Measurements from ENCODE around the gene ETS1. TPM values are rescaled to one million over a fixed set of nuclear protein-coding genes. Genes with fewer than 3 reads are reported as not detected.
A peak's percentile ranks its signal among the peaks of the same experiment; 100 is the strongest.

Gene ETS1
- total RNA-seq, 6 experiments from 2014 or later = 55.2 to 78.6 (median 73.2) TPM

- Mint-ChIP-seq H3K27me3 (ENCODE audit: insufficient read depth) (no peaks in the 10 kb centered on the region; the same call in 1 of the 2 replicates), H3K9me3 (0 out of 2 replicates have a peak, but pooled peaks cover 3% of the 10 kb centered on the region), H3K36me3 (ENCODE audit: low read depth) (no peaks in the 10 kb centered on the region), H3K27ac (peak overlapping the region; percentile 56), H3K4me1 (ENCODE audit: low read depth) (peaks cover 46% of the 10 kb centered on the region), H3K4me3 (no peak overlapping the region)
- TF ChIP-seq CTCF (IDR thresholded peaks at IDR 0.05) = no peak
- no peak for DNase-seq
Observed at GRCh38 chr11:128424851-128425285, 162.5 kb downstream of the ETS1 start.

GRCh38 chr11:128424271-128424711 lies 163.1 kb downstream of the ETS1 start:
- Mint-ChIP-seq H3K9me3 (0 out of 2 replicates have a peak, but pooled peaks cover 3% of the 10 kb centered on the region), H3K4me3 (no peak overlapping the region), H3K36me3 (ENCODE audit: low read depth) (no peaks in the 10 kb centered on the region), H3K27me3 (ENCODE audit: insufficient read depth) (no peaks in the 10 kb centered on the region; the same call in 1 of the 2 replicates), H3K27ac (no peak overlapping the region; the same call in 1 of the 2 replicates), H3K4me1 (ENCODE audit: low read depth) (peaks cover 48% of the 10 kb centered on the region)
- no peak for TF ChIP-seq CTCF (IDR thresholded peaks at IDR 0.05)
- no peak for DNase-seq

GRCh38 chr11:128422576-128423370 lies 164.6 kb downstream of the ETS1 start:
- Mint-ChIP-seq H3K9me3 (no peaks in the 10 kb centered on the region), H3K27me3 (ENCODE audit: insufficient read depth) (no peaks in the 10 kb centered on the region; the same call in 1 of the 2 replicates), H3K36me3 (ENCODE audit: low read depth) (no peaks in the 10 kb centered on the region), H3K27ac (no peak overlapping the region), H3K4me1 (ENCODE audit: low read depth) (peaks cover 56% of the 10 kb centered on the region), H3K4me3 (no peak overlapping the region)
- no peak for TF ChIP-seq CTCF (IDR thresholded peaks at IDR 0.05)
- DNase-seq = no peak

GRCh38 chr11:128421577-128422330 lies 165.6 kb downstream of the ETS1 start:
- no peaks in the 10 kb centered on the region for H3K36me3 Mint-ChIP-seq (ENCODE audit: low read depth)
- peak overlapping the region; percentile 84 for H3K27ac Mint-ChIP-seq
- H3K27me3 Mint-ChIP-seq (ENCODE audit: insufficient read depth) = no peaks in the 10 kb centered on the region; the same call in 1 of the 2 replicates
- TF ChIP-seq CTCF (IDR thresholded peaks at IDR 0.05) = no peak
- H3K4me3 Mint-ChIP-seq = peak overlapping the region; percentile 35
- no peaks in the 10 kb centered on the region for H3K9me3 Mint-ChIP-seq
- peak; percentile 70 for DNase-seq
- H3K4me1 Mint-ChIP-seq (ENCODE audit: low read depth) = peaks cover 59% of the 10 kb centered on the region

- no peak for TF ChIP-seq CTCF (IDR thresholded peaks at IDR 0.05)
- DNase-seq = peak; percentile 39
- Mint-ChIP-seq H3K27ac (peak overlapping the region; percentile 84), H3K4me3 (peak overlapping the region; percentile 35), H3K27me3 (ENCODE audit: insufficient read depth) (no peaks in the 10 kb centered on the region; the same call in 1 of the 2 replicates), H3K9me3 (no peaks in the 10 kb centered on the region), H3K4me1 (ENCODE audit: low read depth) (peaks cover 62% of the 10 kb centered on the region), H3K36me3 (ENCODE audit: low read depth) (no peaks in the 10 kb centered on the region)
Observed at GRCh38 chr11:128420951-128421350, 166.4 kb downstream of the ETS1 start.
